Uterus (tissue), 2 donors: Measurements from ENCODE around the gene PGR.

Experiments
- CTCF ChIP-seq, 4 experiments: fragments of 200-600 bp in 2 of 4; fragments of 450-650 bp in 2 of 4; sonication (generic) in 2 of 4; IDR thresholded peaks; one replicate each; pipeline ENCODE4 v1.5.1; 2016 to 2019; ENCODE audit warnings: antibody characterized with exemption in 4 of 4, mild to moderate bottlenecking in 2 of 4, moderate library complexity in 1 of 4
- POLR2A ChIP-seq, 2 donors: fragments of 450-650 bp; IDR thresholded peaks; one replicate each; pipeline ENCODE4 v1.6.1; 2016; ENCODE audit warnings: antibody characterized with exemption in 2 of 2, mild to moderate bottlenecking in 1 of 2, moderate library complexity in 1 of 2

DNA sequence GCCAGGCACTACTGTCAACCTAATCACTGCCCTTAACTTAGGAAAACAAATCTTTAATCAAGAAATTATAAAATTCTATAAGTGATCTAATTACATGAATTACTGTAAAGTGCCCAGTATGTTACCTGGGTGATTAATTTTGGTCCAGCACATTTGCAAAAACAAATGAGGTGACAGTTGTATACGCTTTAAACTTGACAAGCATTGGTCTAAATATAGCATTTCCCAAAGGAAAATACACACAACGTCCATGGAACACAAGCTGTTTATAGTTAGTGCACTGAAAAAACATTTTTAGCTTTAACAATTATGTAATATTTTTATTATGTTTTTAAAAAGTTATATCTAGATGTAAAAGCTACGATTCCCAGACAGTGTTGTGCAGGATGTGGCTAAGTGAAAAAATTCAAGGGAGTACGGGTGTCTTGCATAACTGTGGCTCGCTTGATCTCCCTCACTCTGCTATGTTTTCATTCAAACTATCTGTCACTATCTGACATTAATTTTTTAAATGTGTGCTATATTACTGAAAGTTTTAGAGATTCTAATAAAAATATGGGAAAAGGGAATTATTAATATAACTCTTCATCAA, 38.8 kb downstream of the PGR start:
- TF ChIP-seq CTCF (IDR thresholded peaks at IDR 0.05) (no peak), POLR2A (IDR thresholded peaks at IDR 0.05) (no peak)
